ENCODE results near the gene TMEM260.

GRCh38 chr14:56666294-56666693 lies 86.7 kb downstream of the TMEM260 start:
- TF ChIP-seq POLR2A (IDR thresholded peaks at IDR 0.05) (no peak), CTCF (IDR thresholded peaks at IDR 0.05) (no peak)

All from right lobe of liver (tissue), 4 donors.